Measurements from ENCODE around the gene CGB8.

- TF ChIP-seq CTCF (IDR thresholded peaks at IDR 0.05 in 2 of 3, conservative IDR thresholded peaks at IDR 0.05 in 1 of 3; ENCODE audit: control insufficient read depth in 2 of 3, extremely low read depth in 1 of 3, insufficient read depth in 1 of 3, low read depth in 3 of 3, low read length in 3 of 3) (no peak), MYC (IDR thresholded peaks at IDR 0.05; ENCODE audit: insufficient read depth, insufficient read length, insufficient replicate concordance, low read length, severe bottlenecking) (no peak), SMAD5 (IDR thresholded peaks at IDR 0.05; ENCODE audit: low read depth) (no peak), PAX8 (IDR thresholded peaks at IDR 0.05) (no peak), FOS (IDR thresholded peaks at IDR 0.05; ENCODE audit: borderline replicate concordance, extremely low read depth, insufficient read length) (no peak), EGR1 (IDR thresholded peaks at IDR 0.05; ENCODE audit: borderline replicate concordance in 1 of 2, low read depth in 2 of 2, low read length in 2 of 2) (no peak), BCL11A (IDR thresholded peaks at IDR 0.05; ENCODE audit: low read depth, low read length) (no peak)
These were observed 15.2 kb upstream of the CGB8 start for GRCh38 chr19:49064029-49064629.

All from GM12878 (cell line).